ENCODE measurements around the gene PSEN1. TPM values are rescaled to one million over a fixed set of nuclear protein-coding genes. Genes with fewer than 3 reads are reported as not detected.
A peak's percentile ranks its signal among the peaks of the same experiment; 100 is the strongest.

Gene PSEN1
- total RNA-seq, 3 donors from 2014 or later = 45.6 to 64.5 (median 63.2) TPM

- Histone ChIP-seq H3K36me3 (no peaks in the 10 kb centered on the region), H3K4me1 (no peaks in the 10 kb centered on the region), H3K27ac (no peak overlapping the region), H3K27me3 (no peaks in the 10 kb centered on the region), H3K9me3 (no peaks in the 10 kb centered on the region), H3K4me3 (no peak overlapping the region)
- intact Hi-C loops (cut with DNase I; ENCODE audit: low total_unique reads) = no loop called here
- DNase-seq (ENCODE audit: low spot score in 2 of 2) = no peak
- TF ChIP-seq CTCF (IDR thresholded peaks at IDR 0.05) = no peak
Measured at GRCh38 chr14:73125746-73126145, 10.6 kb upstream of the PSEN1 start.

- DNase-seq (ENCODE audit: low spot score in 2 of 2) = no peak
- no peaks in the 10 kb centered on the region for H3K27me3 ChIP-seq
- peaks cover 0 to 9% of the 10 kb centered on the region in 2 donors for H3K4me1 ChIP-seq
- H3K9me3 ChIP-seq = no peaks in the 10 kb centered on the region
- intact Hi-C loops (cut with DNase I; ENCODE audit: low total_unique reads) = no loop called here
- TF ChIP-seq CTCF (IDR thresholded peaks at IDR 0.05) = no peak
- TF ChIP-seq POLR2A (IDR thresholded peaks at IDR 0.05) = no peak
- TF ChIP-seq POLR2AphosphoS5 (IDR thresholded peaks at IDR 0.05) = no peak
- no peak overlapping the region for H3K27ac ChIP-seq
- no peak overlapping the region for H3K4me3 ChIP-seq
- no peaks in the 10 kb centered on the region for H3K36me3 ChIP-seq
Measured at GRCh38 chr14:73133795-73134194, 2.5 kb upstream of the PSEN1 start.

- intact Hi-C loops (cut with DNase I; ENCODE audit: low total_unique reads) = no loop called here
- Histone ChIP-seq H3K36me3 (no peaks in the 10 kb centered on the region), H3K27ac (peak overlapping the region; percentile 92 to 98), H3K9me3 (no peaks in the 10 kb centered on the region), H3K27me3 (no peaks in the 10 kb centered on the region), H3K4me1 (peaks cover 0 to 9% of the 10 kb centered on the region in 2 donors), H3K4me3 (peak overlapping the region; percentile 83 to 95 (median 94))
- no peak for TF ChIP-seq POLR2AphosphoS5 (IDR thresholded peaks at IDR 0.05)
- no peak for TF ChIP-seq POLR2A (IDR thresholded peaks at IDR 0.05)
- no peak for TF ChIP-seq CTCF (IDR thresholded peaks at IDR 0.05)
- DNase-seq (ENCODE audit: low spot score in 2 of 2) = no peak
Measured at GRCh38 chr14:73136085-73136386, 271 bp upstream of the PSEN1 start.

- TF ChIP-seq CTCF (IDR thresholded peaks at IDR 0.05) (no peak), POLR2A (IDR thresholded peaks at IDR 0.05) (no peak), POLR2AphosphoS5 (IDR thresholded peaks at IDR 0.05) (no peak)
- no peak for DNase-seq (ENCODE audit: low spot score in 2 of 2)
- H3K27ac ChIP-seq = no peak overlapping the region
- H3K9me3 ChIP-seq = no peaks in the 10 kb centered on the region
- H3K4me1 ChIP-seq = peaks cover 0 to 18% of the 10 kb centered on the region in 2 donors
- H3K36me3 ChIP-seq = no peaks in the 10 kb centered on the region
- no peaks in the 10 kb centered on the region for H3K27me3 ChIP-seq
- H3K4me3 ChIP-seq = no peak overlapping the region
- intact Hi-C loops (cut with DNase I; ENCODE audit: low total_unique reads) = no loop called here
Measured at GRCh38 chr14:73140811-73141323, 4.6 kb downstream of the PSEN1 start.

- Histone ChIP-seq H3K4me1 (peaks cover 0 to 16% of the 10 kb centered on the region in 2 donors), H3K9me3 (no peaks in the 10 kb centered on the region), H3K27ac (no peak overlapping the region), H3K36me3 (no peaks in the 10 kb centered on the region), H3K27me3 (no peaks in the 10 kb centered on the region), H3K4me3 (no peak overlapping the region)
- DNase-seq (ENCODE audit: low spot score in 2 of 2) = no peak
- intact Hi-C loops (cut with DNase I; ENCODE audit: low total_unique reads) = no loop called here
- no peak for TF ChIP-seq POLR2A (IDR thresholded peaks at IDR 0.05)
- no peak for TF ChIP-seq CTCF (IDR thresholded peaks at IDR 0.05)
- TF ChIP-seq POLR2AphosphoS5 (IDR thresholded peaks at IDR 0.05) = no peak
Measured at GRCh38 chr14:73142216-73142615, 5.9 kb downstream of the PSEN1 start.
